HCEC 1CT (cell line): ENCODE results near the gene NAT16.
A peak's percentile ranks its signal among the peaks of the same experiment; 100 is the strongest.
"Not testable (repeated sequence)": the region's sequence is repeated elsewhere in the genome, so short reads cannot be mapped to it uniquely, and the experiment has no call there.

Experiments used
- DNase-seq: peaks from one replicate; pipeline ENCODE4 v3.0.0-alpha.2; 2017

NAT16 gene

DNA sequence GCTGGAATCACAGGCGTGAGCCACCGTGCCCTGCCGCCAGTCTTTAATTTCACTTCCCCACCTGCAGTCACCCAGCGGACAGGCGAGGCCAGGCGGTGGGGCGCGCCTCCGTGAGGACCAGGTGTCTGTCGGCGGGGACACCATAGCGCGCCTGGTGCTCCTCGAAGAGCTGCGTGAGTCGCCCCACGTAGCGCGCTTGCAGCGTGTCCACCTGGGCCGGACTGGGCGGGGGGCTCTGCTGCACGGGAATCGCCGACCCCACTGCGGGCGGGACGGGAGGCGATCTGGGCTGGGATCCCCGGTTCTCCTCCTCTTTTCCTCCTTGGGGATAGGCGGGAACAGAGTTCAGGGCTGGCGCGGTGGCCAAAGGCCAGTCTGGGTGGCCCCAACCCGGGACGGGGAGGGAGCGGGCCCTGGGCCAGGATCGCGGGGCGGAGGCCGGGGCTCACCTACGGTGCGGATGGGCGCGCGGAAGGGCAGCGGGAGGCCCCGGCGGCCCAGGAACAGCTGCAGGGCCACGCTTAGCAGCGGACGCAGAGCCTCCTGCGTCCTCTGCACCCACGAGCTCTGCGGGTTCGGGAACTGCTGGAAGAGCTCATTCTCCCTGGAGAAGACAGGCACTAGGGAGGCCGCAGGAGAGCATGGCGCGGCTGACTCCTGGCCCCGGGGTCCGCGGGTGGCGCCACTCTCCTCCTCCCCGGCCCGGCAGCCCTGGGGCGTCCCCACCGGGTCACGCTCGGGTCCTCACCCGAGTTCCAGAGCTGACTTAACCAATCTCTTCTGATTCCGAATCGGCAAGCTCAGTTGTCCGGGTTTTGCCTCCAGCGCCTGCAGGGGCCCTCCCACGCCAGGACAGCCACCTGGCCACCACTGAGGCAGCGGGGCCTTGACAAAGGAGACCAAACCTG, 21.9 kb upstream of the NAT16 start:
- DNase-seq = no peak

DNA sequence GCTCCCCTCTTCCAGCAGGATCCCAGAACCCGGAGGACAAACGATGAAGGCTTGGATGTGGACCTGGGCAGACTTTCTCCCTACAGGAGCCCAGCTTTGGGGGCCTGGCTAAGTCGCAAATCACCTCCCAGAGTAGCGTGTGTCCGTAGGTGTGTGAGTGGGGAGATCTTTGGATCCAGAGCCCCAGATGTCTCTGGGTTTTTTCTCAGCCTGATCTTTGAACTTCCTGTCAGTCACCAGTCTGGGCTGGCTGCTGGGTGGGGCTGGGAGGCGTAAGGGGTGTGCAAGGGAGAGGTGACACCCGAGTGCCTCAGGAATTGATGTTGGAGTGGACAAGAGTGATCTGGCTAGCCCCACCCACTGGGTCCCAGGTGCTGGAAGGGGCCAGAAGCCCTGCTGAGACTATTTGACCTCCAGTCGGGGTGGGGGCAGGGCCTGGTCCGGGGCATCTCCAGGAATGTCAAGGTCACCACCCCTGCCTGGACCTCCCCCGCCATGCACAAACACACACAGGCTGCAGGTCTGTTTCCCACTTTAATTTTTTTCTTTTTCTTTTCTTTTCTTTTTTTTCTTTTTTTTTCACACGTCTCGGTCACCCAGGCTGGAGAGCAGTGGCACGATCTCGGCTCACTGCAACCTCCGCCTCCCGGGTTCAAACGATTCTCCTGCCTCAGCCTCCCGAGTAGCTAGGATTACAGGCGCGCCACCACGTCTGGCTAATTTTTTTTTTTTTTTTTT, 20.9 kb upstream of the NAT16 start, which contains the start of gene MOGAT3:
Gene MOGAT3 (minus strand): TSS at position 175 of the 738 bp plus-strand sequence. CDS start 182 bp downstream, outside the sequence.
- DNase-seq = no peak

GRCh38 chr7:101200504-101200861, 20.4 kb upstream of the NAT16 start:
- no peak for DNase-seq

DNA sequence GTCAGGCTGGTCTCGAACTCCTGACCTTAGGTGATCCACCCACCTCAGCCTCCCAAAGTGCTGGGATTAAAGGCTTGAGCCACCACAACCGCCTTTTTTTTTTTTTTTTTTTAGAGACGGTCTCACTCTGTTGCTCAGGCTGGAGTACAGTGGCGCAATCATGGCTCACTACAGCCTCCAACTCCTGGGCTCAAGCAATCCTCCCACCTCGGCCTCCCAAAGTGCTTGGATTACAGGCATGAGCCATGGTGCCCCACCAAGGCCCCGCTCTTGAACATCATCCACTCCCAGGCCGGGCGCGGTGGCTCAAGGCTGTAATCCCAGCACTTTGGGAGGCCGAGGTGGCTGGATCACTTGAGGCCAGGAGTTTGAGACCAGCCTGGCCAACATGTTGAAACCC, 19.4 kb upstream of the NAT16 start:
- DNase-seq = not testable (repeated sequence)

DNA sequence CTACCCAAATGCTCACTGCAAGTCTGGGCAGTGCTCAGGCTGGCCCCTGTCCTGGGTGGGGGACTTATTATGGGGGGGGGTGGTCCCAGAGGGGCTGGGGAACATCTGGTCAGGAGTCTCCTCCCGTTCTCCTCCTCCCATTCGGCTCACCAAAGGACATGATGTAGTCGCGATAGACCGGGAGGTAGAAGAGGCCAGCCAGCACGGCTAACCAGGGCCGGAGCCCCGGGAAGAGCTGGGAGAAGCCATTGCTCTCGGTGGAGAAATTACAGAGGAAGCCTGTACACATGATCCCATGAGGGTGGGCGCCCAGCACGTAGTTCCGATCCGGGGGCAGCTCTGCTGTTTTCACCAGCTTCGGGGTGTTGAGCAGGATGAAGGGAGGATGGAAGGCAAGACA, 18.4 kb upstream of the NAT16 start:
- no peak for DNase-seq

GRCh38 chr7:101197991-101198390, 17.9 kb upstream of the NAT16 start:
- DNase-seq = no peak

DNA sequence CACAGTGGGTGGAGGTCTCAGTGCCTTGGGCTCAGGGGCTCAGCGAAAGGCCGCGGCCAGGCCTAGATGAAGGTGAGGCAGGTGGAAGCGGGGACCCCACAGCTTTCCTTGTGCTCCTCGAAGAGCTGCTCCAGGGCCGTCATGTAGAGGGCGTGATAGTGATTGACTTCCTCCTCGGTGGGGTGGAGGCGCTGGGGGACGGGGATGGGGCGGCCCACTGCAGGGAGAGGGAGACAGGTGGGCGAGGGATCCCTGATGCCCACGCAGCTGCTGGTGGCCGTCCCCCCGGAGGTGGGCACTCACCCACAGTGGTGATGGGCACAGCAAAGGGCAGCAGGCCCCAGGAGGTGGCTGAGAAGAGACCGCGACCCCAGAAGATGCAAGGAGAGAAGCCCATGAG, 15.8 kb upstream of the NAT16 start:
- DNase-seq = no peak

GRCh38 chr7:101189109-101189508, 9.0 kb upstream of the NAT16 start:
- DNase-seq = no peak

DNA sequence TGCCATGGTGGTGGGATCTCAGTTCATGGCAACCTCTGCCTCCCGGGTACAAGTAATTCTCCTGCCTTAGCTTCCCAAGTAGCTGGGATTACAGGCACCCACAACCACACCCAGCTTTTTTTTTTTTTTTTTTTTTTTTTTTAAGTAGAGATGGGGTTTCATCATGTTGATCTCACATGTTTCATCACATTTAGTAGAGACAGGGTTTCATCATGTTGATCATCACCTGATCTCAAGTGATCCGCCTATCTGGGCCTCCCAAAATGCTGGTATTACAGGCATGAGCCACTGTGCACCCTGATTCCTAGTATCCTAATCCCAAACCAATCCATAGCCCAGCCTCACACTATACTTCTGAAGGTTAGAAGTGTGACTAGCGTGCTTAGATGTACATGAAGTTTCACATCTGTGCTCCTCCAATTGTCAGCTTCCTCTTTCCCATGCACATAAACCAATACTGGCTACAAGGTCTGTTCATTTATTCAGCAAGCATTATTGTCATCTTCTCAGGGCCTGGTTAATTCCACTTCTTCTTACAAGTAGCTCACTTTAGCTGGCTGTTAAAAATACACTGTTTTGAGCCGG, 6.8 kb upstream of the NAT16 start:
- DNase-seq = no peak

DNA sequence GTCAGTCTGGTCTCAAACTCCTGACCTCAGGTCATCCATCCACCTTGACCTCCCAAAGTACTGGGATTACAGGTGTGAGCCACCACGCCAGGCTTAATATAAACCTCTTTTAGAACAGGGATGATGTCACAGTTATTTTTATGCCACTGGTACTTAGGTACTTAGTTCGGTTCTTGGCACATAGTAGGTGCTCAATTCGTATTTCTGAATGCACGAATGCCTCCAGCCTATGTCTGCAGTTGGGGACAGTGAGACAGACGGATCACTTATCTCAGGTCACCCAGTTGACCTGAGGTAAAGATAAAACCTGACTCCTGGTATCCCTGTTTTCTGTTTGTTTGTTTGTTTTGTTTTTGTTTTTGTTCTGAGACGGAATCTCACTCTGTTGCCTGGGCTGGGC, 6.1 kb upstream of the NAT16 start:
- no peak for DNase-seq

DNA sequence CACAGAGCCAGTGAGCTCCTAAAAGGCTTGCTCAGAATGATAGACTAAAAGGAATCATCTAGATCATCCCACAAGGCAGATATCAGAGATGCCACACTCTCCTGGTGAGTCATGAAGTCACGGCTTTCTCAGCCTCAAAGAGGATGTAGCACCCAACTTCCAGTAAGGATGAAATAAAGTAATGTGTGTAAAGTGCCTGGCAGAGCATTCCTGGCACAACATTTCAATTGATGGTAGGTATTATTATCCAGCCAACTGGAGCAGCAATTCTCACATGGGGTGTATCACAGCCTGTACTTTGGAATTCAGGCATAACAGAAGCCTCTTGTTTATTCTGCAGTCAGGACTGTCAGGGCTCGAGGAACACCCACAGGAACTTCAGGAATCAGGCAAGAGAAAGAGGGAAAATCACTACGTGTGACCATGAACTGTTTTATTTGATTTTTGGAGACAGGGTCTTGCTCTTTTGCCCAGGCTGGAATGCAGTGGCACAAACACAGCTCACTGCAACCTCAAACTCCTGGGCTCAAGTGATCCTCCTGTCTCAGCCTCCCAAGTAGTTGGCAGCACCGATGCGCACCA, 5.3 kb upstream of the NAT16 start:
- no peak for DNase-seq

- DNase-seq = no peak
Measured at GRCh38 chr7:101179713-101180112, 380 bp downstream of the NAT16 start.

GRCh38 chr7:101179117-101179516, 976 bp downstream of the NAT16 start:
- no peak for DNase-seq

- no peak for DNase-seq
Measured at GRCh38 chr7:101177644-101178043, 2.4 kb downstream of the NAT16 start.

DNA sequence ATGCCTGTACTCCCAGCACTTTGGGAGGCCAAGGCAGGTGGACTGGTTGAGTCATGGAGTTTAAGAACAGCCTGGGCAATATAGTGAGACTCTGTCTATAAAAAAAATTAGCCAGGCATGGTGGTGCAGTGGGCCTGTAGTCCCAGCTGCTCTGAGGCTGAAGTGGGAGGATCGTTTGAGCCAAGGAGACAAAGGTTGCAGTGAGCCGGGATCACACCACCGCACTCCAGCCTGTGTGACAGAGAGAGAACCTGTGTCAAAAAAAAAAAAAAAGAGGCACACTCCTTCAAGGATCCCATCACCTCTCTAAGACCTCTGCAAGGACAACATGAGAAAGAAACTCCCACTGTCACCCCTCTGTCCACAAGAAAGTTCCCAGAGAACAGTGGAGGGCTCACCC, 4.4 kb downstream of the NAT16 start:
- DNase-seq = no peak

DNA sequence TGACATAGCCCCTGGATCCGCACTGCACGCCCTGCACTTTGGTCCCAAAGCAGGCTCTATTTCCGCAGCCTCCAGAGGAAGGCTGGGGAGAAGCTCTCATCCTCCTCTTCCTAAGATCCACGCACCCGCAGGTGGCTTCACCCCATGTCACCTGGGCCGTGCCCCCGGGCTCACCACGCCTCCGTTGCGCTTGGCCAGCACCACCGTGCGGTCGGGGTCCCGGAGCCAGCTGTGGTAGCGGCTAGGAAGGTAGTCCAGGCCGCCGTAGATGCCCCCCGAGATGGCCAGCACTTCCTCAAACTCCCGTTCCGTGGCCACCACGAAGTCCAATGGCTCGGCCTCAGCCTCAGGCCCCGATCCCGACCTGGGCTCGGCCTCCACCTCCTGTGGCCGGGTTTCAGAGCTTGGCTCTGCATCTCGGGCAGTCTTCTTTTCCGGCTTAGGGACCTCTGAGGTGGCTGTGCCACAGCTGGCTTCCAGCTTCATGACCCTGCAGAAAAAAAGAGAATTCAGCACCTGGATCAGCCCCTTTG, 5.7 kb downstream of the NAT16 start:
- no peak for DNase-seq

DNA sequence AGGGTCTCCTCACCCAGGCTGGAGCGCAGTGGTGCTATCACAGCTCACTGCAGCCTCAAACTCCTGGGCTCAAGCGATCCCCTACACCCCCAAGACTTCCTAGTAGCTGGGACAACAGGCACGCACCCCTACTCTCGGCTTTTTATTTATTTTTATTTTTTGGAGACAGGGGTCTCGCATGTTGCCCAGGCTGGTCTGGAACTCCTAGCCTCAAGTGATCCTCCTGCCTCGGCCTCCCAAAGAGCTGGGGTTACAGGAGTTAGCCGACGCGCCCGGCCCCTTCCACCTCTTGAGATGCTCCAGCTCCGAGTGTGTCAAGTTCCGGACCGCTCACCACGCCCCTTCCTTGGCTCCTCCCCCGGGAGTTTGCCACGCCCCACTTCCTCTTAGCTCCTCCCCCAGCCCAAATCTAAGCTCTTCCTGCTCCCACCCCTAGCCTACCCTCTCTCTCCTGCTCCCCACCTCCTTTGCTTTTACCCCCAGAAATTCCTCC, 6.3 kb downstream of the NAT16 start:
- peak; percentile 68 for DNase-seq

GRCh38 chr7:101172854-101173751, 7.0 kb downstream of the NAT16 start:
- peak; percentile 63 for DNase-seq

DNA sequence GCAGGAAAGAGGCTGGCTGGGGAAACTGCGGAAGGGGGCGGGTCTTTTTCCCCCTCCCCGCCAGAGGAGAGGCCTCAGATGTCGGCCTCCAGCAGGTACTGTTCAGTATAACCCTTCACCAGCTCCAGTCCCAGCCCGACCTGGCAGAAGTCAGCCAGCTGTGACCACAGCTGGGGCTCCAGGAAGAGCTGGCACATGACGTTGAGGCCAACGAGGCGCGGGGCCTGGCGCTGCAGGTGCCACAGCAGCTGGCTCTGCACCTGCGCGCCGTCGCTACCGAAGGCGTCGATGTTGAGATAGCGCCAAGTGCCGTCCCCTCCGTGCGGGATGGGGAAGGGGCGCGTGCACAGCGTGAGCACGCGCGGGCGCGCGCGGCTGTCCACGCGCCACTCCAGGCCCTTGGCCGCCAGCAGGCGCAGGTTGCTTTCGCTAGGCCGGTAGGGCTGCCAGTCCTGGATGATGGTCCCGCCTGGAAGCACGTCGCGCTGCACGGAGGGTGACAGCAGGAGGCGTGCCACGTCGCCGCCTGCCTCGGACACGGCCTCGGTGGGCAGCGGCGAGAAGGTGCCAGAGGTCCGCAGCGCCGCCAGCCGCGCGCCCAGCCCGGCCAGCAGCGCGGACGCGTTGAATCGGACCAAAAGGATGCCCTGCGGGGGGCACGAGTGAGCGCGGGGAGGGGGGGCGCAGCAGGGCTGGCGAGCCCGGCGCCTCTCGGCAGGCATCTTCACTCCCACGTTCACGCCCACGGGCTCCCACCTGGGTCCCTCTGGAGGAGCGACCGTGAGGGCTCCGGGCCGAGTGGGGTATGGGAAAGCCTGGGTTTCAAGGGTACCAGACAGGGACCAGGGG, 7.9 kb downstream of the NAT16 start:
- DNase-seq = no peak

DNA sequence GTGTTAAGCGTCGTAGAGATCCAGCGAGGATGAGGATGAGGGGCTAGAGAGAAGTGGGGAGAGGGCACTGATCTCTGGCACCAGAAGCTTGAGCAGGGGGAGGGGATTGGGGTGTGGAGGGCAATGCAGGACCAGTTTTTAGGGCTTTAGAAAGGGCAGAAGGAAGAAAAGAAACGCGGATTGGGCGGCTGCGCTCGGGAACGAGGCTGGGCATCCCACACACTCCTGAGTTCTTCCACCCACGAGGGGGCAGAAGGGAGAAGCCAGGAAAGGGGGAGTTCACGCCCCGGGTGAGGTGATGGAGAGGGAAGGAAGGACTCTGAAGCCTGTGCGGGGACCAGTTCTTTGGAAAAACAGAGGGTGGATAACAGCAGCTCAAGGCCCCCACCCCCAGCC, 8.7 kb downstream of the NAT16 start:
- no peak for DNase-seq
